Measurements from ENCODE around the gene FBXO31.

DNA sequence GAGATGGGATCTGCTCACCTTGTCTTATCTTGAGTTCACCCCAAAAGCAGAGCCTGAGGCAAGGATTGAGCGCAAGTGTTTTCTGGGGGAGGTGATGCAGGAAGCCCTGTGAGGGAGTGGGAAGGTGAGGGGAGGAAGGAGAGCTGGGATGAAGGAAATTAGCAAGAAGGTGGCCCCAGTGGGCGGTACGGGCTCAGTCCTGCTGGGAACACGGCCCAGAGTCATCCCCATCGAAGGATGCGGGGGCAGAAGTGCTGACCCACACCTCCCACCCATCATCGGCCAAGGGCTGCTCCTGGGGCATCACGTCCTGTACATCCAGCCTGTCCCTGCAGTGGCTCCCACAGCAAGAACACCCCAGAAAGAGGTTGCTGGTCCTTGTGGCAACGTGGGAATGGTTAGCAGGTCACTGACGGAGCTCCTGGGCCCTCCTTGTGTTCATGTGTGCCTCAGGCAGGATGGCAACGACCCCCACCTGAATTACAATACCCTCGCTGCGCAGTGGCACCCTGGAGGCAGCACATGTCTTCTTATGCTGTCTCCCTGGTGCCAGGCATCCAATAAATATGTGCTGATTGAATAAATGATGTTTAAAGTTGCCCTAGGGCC, 84.6 kb downstream of the FBXO31 start:
- TF ChIP-seq, protein P1, sequence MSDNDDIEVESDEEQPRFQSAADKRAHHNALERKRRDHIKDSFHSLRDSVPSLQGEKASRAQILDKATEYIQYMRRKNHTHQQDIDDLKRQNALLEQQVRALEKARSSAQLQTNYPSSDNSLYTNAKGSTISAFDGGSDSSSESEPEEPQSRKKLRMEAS (IDR thresholded peaks at IDR 0.05), result no peak
- TF ChIP-seq, protein P2, sequence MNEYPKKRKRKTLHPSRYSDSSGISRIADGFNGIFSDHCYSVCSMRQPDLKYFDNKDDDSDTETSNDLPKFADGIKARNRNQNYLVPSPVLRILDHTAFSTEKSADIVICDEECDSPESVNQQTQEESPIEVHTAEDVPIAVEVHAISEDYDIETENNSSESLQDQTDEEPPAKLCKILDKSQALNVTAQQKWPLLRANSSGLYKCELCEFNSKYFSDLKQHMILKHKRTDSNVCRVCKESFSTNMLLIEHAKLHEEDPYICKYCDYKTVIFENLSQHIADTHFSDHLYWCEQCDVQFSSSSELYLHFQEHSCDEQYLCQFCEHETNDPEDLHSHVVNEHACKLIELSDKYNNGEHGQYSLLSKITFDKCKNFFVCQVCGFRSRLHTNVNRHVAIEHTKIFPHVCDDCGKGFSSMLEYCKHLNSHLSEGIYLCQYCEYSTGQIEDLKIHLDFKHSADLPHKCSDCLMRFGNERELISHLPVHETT (CRISPR knock-in tag; conservative IDR thresholded peaks at IDR 0.05), result no peak
- TF ChIP-seq ZNF777 (CRISPR knock-in tag; IDR thresholded peaks at IDR 0.05), result no peak
- TF ChIP-seq HCFC1 (IDR thresholded peaks at IDR 0.05; ENCODE audit: low read depth, low read length), result no peak
- TF ChIP-seq, protein P3, sequence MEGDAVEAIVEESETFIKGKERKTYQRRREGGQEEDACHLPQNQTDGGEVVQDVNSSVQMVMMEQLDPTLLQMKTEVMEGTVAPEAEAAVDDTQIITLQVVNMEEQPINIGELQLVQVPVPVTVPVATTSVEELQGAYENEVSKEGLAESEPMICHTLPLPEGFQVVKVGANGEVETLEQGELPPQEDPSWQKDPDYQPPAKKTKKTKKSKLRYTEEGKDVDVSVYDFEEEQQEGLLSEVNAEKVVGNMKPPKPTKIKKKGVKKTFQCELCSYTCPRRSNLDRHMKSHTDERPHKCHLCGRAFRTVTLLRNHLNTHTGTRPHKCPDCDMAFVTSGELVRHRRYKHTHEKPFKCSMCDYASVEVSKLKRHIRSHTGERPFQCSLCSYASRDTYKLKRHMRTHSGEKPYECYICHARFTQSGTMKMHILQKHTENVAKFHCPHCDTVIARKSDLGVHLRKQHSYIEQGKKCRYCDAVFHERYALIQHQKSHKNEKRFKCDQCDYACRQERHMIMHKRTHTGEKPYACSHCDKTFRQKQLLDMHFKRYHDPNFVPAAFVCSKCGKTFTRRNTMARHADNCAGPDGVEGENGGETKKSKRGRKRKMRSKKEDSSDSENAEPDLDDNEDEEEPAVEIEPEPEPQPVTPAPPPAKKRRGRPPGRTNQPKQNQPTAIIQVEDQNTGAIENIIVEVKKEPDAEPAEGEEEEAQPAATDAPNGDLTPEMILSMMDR (CRISPR knock-in tag; IDR thresholded peaks at IDR 0.05), result no peak
- no peak for TF ChIP-seq MAFK (conservative IDR thresholded peaks at IDR 0.05 in 1 of 2, IDR thresholded peaks at IDR 0.05 in 1 of 2; ENCODE audit: low read length in 2 of 2)

All from HepG2 (cell line).